Activated CD4-positive, alpha-beta T cell treated with anti-CD3 and anti-CD28 coated beads, Interleukin-2, amount 10 ng/mL, durations not matched to agents 7 days and 5 days (primary cell): ENCODE results near the gene C1GALT1C1. TPM values are rescaled to one million over a fixed set of nuclear protein-coding genes. Genes with fewer than 3 reads are reported as not detected.

Experiments used
- CTCF ChIA-PET: fragments of 350-600 bp; sonication (Branson Sonifier 250); formaldehyde crosslinking; loops from one replicate; lab custom pipeline; 2021; ENCODE audit warnings: antibody characterized with exemption; lab: Charles Lee
- POLR2A ChIA-PET: fragments of 350-600 bp; sonication (Branson Sonifier 250); formaldehyde crosslinking; loops from one replicate; lab custom pipeline; 2021; ENCODE audit warnings: antibody characterized with exemption; lab: Charles Lee
- DNase-seq: peaks from one replicate; pipeline ENCODE4 v3.0.0-alpha.2; 2020
- H3K27ac Mint-ChIP-seq: one replicate; pipeline ENCODE4 v1.8.0; 2021; ENCODE audit warnings: mild to moderate bottlenecking, moderate library complexity, mixed read lengths
- H3K27me3 Mint-ChIP-seq: one replicate; pipeline ENCODE4 v1.8.0; 2021; ENCODE audit warnings: mixed read lengths
- H3K36me3 Mint-ChIP-seq: one replicate; pipeline ENCODE4 v1.8.0; 2021; ENCODE audit warnings: low read depth, mixed read lengths
- H3K4me1 Mint-ChIP-seq: one replicate; pipeline ENCODE4 v1.8.0; 2021; ENCODE audit warnings: mixed read lengths
- H3K4me3 Mint-ChIP-seq: one replicate; pipeline ENCODE4 v1.8.0; 2021; ENCODE audit warnings: mild to moderate bottlenecking, moderate library complexity, mixed read lengths
- H3K9me3 Mint-ChIP-seq: one replicate; pipeline ENCODE4 v1.8.0; 2021; ENCODE audit warnings: mixed read lengths
- total RNA-seq, 2 experiments: library from RNA; stranded (reverse); gene quantifications; one replicate each; pipeline ENCODE4 v1.2.3, GENCODE V29; 2021

C1GALT1C1 gene
- total RNA-seq, 2 experiments from 2014 or later = 24.8 to 25.6 TPM

DNA sequence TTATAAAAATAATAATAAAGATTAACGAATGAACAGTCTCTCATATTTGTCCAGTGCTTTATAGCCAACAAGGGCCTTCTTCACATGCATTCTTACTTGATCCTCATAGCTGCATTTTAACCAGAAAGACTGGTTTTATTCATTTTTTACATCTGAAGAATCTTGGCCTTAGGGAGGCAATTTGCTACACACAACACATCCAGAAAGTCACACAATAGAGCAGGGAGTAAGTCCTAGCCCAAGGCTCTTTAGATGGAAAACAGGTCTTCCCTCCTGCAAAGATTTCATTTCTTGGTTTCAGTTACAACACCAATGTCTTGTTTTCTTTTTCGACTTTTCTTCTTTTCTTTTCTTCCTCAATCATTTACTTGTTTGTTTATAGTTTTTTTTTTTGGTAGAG, 13.0 kb upstream of the C1GALT1C1 start:
- no peaks in the 10 kb centered on the region for H3K4me1 Mint-ChIP-seq
- CTCF ChIA-PET = no interaction called here
- DNase-seq = no peak
- H3K9me3 Mint-ChIP-seq = no peaks in the 10 kb centered on the region
- H3K27me3 Mint-ChIP-seq = no peaks in the 10 kb centered on the region
- POLR2A ChIA-PET = no interaction called here
- H3K36me3 Mint-ChIP-seq = no peaks in the 10 kb centered on the region
- no peak overlapping the region for H3K27ac Mint-ChIP-seq
- no peak overlapping the region for H3K4me3 Mint-ChIP-seq

DNA sequence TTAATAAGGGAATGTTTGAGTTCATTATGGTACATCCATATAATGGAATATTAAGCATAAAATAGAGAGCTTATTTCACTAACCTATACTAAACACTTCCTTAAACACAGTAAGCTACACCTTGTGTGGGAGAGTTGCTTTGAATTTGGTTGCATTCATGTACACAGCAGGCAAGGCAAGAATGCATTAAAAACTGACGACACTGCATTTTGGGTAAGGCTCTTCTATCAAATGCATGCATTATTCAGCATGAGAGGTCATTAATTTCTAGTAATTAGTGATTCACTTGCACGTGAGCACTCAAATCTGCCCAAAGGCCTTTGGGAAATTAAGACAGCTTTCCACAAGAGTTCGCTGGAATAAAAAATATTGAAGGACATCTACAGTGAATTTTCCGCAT, 8.8 kb upstream of the C1GALT1C1 start:
- Mint-ChIP-seq H3K27me3 (no peaks in the 10 kb centered on the region), H3K4me3 (no peak overlapping the region), H3K9me3 (no peaks in the 10 kb centered on the region), H3K4me1 (no peaks in the 10 kb centered on the region), H3K36me3 (no peaks in the 10 kb centered on the region), H3K27ac (no peak overlapping the region)
- CTCF ChIA-PET = no interaction called here
- POLR2A ChIA-PET = no interaction called here
- DNase-seq = no peak

DNA sequence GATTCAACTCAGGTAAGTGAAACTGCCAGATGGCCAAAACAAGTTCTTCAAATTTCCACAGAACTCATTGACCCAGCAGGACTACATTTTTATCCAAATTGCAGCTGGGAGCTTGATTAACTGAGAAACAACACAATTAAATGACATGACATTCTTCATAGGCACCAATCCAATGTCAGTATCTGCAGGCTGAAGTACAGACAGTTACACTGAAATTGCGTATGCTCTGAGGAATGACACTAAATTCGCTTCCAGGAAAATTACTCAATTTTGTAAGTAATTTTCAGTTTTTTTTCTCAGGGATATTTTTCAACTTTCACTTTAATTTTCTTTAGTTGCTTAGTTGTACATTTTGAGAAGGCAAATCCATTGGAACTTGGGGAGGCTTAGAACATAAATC, 4.5 kb downstream of the C1GALT1C1 start:
- CTCF ChIA-PET = no interaction called here
- Mint-ChIP-seq H3K9me3 (no peaks in the 10 kb centered on the region), H3K4me3 (no peak overlapping the region), H3K27ac (no peak overlapping the region), H3K27me3 (no peaks in the 10 kb centered on the region), H3K36me3 (peaks cover 29% of the 10 kb centered on the region), H3K4me1 (peaks cover 26% of the 10 kb centered on the region)
- DNase-seq = no peak
- POLR2A ChIA-PET = no interaction called here

DNA sequence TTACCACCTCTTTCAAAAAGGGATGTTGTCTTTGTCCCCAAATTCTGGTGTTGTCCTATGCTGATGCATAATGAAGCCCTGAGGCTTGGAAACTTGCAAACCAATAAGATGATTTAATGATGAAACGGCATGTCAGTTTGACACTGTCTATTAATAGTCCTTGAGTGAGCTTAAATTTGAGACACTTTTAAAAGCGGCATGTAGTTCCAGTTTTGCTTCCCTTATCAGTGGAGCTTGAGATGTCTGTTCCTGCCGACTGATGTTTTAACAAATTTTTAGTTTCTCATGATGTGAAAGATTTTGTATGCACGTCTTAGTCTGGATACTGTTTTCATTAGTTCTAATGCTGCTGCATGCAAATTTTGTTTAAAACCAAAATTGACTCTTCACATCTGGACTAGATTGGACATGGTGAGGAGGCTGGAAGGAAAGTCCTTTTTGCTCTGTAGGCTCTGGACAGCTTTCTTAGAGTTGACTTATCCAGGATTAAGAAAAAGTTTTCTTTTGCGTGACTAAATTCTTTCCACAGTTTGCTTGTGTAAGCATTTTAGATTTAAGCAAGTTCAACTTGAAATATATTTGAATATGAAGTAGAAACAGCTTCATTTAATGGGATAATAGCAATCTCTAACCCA, 11.7 kb downstream of the C1GALT1C1 start:
- H3K27ac Mint-ChIP-seq = no peak overlapping the region
- H3K4me1 Mint-ChIP-seq = no peaks in the 10 kb centered on the region
- ChIA-PET POLR2A (no interaction called here), CTCF (interaction anchor here (0.9 kb wide), 1 partner anchor 152 kb away, joined by 3 read pairs; no protein-coding TSS in a partner anchor)
- no peaks in the 10 kb centered on the region for H3K9me3 Mint-ChIP-seq
- peaks cover 35% of the 10 kb centered on the region for H3K36me3 Mint-ChIP-seq
- H3K27me3 Mint-ChIP-seq = no peaks in the 10 kb centered on the region
- no peak overlapping the region for H3K4me3 Mint-ChIP-seq
- DNase-seq = no peak

DNA sequence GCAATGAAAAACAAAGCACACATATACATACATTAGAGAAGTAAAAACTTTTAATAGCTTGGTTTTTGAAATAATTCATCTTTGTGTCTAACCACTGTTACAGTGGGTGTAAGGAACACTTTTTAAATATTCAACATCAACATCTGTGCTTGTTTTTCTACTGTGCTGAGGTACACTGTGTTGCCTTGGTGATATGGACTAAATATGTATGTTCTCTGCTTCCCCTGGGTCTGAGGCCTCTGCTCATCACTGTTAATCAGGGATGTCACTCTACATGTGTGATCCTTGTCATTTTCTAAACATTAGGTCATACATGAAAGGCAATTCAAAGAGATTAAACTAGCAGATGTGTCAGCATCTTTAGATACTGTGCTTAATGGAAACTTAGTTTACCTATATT, 15.0 kb downstream of the C1GALT1C1 start:
- ChIA-PET POLR2A (no interaction called here), CTCF (no interaction called here)
- Mint-ChIP-seq H3K36me3 (peaks cover 32% of the 10 kb centered on the region), H3K9me3 (no peaks in the 10 kb centered on the region), H3K4me1 (no peaks in the 10 kb centered on the region), H3K4me3 (no peak overlapping the region), H3K27ac (no peak overlapping the region), H3K27me3 (no peaks in the 10 kb centered on the region)
- DNase-seq = no peak

DNA sequence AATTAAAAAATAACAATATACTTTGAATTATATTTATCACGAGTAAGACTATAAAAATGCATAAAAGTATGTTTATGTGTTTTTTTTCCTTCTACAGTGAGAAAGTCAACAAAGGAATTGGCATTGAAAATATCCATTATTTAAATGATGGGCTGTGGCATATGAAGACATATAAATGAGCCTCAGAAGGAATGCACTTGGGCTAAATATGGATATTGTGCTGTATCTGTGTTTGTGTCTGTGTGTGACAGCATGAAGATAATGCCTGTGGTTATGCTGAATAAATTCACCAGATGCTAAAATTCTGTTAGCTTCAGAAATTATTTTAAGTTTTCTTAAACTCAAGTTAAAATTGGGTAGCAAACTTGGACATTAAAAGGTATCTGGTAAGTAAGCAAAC, 17.8 kb downstream of the C1GALT1C1 start:
- no peak overlapping the region for H3K4me3 Mint-ChIP-seq
- peaks cover 3% of the 10 kb centered on the region for H3K4me1 Mint-ChIP-seq
- no peaks in the 10 kb centered on the region for H3K27me3 Mint-ChIP-seq
- no peak for DNase-seq
- H3K36me3 Mint-ChIP-seq = peaks cover 30% of the 10 kb centered on the region
- H3K27ac Mint-ChIP-seq = no peak overlapping the region
- H3K9me3 Mint-ChIP-seq = no peaks in the 10 kb centered on the region
- ChIA-PET POLR2A (no interaction called here), CTCF (interaction anchor here (0.7 kb wide), 1 partner anchor 867 kb away, joined by 3 read pairs; no protein-coding TSS in a partner anchor)

DNA sequence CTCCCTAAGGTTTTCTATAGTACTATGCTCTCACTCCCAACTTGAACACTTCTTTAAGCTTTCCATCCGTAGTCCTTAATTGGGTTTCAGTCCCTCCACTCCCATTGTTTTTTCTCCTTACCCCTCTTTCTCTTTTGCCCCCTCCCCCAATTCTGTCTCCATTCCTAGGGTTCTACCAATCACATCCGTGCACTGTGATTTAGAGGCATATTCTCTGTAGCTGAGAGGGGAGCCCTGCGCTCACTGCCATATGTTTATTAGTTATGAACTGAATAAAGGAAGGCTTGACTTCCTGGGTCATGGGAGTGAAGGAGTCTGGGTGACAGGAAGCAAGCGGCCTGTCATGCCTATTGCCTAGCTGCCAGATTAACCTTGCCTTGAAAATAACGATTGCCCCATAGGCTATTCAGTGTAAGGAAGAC, 25.5 kb downstream of the C1GALT1C1 start:
- peak overlapping the region; percentile 99 for H3K4me3 Mint-ChIP-seq
- peaks cover 9% of the 10 kb centered on the region for H3K4me1 Mint-ChIP-seq
- peak; percentile 52 for DNase-seq
- ChIA-PET POLR2A (interaction anchor here (0.8 to 1.8 kb wide), 3 partner anchors 25 to 186 kb away, joined by 4 to 14 read pairs (median 5); partner anchors contain the start of genes C1GALT1C1 and CUL4B), CTCF (interaction anchor here (0.9 to 2.1 kb wide), 4 partner anchors 10 to 44 kb away, joined by 3 to 5 read pairs (median 4); partner anchors contain the start of gene CUL4B)
- H3K36me3 Mint-ChIP-seq = peaks cover 6% of the 10 kb centered on the region
- H3K9me3 Mint-ChIP-seq = no peaks in the 10 kb centered on the region
- peak overlapping the region; percentile 100 for H3K27ac Mint-ChIP-seq
- H3K27me3 Mint-ChIP-seq = no peaks in the 10 kb centered on the region

DNA sequence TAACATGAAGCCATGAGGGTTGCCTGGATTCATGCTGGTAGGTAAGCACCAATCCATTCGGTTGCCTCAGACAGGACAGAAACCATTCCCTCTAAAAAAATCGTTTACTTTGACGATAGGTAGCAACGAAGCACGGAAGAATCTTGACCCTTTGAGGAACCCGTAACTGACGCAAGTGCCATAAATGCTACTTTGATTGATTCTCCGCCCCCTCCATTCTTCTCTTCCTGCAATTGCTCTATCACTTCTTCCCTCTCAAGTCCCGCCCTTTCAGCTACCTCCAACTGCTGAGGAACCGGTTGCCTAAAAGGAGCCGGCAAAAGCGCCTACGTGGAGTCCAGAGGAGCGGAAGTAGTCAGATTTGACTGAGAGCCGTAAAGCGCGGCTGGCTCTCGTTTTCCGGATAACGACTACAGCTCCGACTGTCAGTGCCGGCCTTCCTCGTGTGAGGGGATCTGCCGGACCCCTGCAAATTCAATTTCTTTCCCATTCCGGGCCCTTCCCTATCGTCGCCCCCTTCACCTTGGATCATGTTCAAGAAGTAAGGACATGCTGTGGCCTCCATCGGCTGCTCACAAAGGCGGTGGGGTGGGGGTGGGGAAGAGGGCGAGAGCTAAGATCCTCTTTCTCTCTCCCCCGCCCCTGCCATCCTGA, 26.0 kb downstream of the C1GALT1C1 start, which contains the start of gene MCTS1:
Gene MCTS1, plus strand, starts transcription at position 395 of the 654 bp plus-strand sequence. Its CDS starts 136 bp downstream, at position 531.
- H3K4me3 Mint-ChIP-seq = peak within 1 kb of the TSS; percentile 99
- peaks cover 9% of the 10 kb centered on the region for H3K4me1 Mint-ChIP-seq
- ChIA-PET CTCF (interaction anchor here (0.9 to 2.1 kb wide), 4 partner anchors 9 to 43 kb away, joined by 3 to 5 read pairs (median 4); partner anchors contain the start of gene CUL4B), POLR2A (interaction anchor here (0.8 to 1.8 kb wide), 3 partner anchors 26 to 187 kb away, joined by 4 to 14 read pairs (median 5); partner anchors contain the start of genes C1GALT1C1 and CUL4B)
- no peaks in the 10 kb centered on the region for H3K9me3 Mint-ChIP-seq
- H3K27me3 Mint-ChIP-seq = no peaks in the 10 kb centered on the region
- peaks cover 5% of the 10 kb centered on the region for H3K36me3 Mint-ChIP-seq
- peak; percentile 90 for DNase-seq
- H3K27ac Mint-ChIP-seq = peak within 1 kb of the TSS; percentile 100

DNA sequence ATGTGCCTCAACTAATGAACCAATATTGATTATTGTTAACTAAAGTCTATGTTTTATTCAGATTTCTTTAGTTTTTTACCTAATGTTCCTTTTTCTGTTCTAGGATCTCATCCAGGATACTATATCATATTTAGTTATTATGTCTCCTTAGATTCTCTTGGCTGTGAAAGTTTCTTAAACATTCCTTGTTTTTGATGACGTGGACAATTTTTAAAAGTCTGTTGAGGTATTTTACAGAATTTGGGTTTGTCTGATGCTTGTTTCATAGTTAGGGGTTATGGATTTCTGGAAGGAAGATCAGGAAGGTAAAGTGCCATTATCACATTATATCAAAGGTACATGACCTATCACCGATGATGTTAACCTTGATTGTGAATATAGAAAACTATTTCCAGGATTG, 44.2 kb downstream of the C1GALT1C1 start:
- Mint-ChIP-seq H3K27ac (no peak overlapping the region), H3K27me3 (peaks cover 5% of the 10 kb centered on the region), H3K4me3 (no peak overlapping the region), H3K4me1 (no peaks in the 10 kb centered on the region), H3K36me3 (no peaks in the 10 kb centered on the region), H3K9me3 (no peaks in the 10 kb centered on the region)
- ChIA-PET CTCF (no interaction called here), POLR2A (no interaction called here)
- DNase-seq = no peak

Other genes with a start within 250 kb of the C1GALT1C1 start
- 10 to 100 TPM; 47.7 to 59.5 TPM for gene LAMP2, start 160.8 kb downstream of the C1GALT1C1 start, total RNA-seq
- 10 to 100 TPM; 44.8 to 46.2 TPM for gene CUL4B, start 69.1 kb downstream of the C1GALT1C1 start, total RNA-seq
- 10 to 100 TPM; 51.1 to 59.0 TPM for gene MCTS1, start 26.0 kb downstream of the C1GALT1C1 start, total RNA-seq
- gene CT47B1, start 245.8 kb upstream of the C1GALT1C1 start, total RNA-seq = not detected